ENCODE data around the gene PACRG.

DNA sequence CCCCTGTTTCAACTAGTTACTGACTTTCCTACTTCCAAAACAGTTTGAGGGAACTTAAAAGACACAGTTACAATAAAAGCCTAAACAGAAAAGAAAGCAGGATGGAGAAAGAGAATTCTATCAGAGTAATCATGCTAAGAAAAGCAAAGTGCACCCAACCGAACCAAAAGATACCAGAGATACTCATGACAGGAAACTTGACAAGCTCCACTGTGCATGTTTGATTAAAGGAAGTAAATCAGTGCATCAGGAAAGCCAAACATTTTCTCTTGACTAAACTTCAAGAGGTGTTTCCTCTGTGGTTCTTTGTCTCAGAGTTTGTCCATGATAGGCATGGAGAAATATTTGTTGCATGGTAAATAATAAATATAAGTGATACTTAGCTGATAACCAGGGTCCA, 138.9 kb downstream of the PACRG start:
- TF ChIP-seq POLR2AphosphoS5 (IDR thresholded peaks at IDR 0.05; ENCODE audit: low read depth, low read length) (no peak), POLR2A (IDR thresholded peaks at IDR 0.05; ENCODE audit: control extremely low read depth in 1 of 2, low read depth in 2 of 2, low read length in 2 of 2) (no peak), JUND (IDR thresholded peaks at IDR 0.05; ENCODE audit: low read length) (no peak)
- TF ChIP-seq, protein P1, sequence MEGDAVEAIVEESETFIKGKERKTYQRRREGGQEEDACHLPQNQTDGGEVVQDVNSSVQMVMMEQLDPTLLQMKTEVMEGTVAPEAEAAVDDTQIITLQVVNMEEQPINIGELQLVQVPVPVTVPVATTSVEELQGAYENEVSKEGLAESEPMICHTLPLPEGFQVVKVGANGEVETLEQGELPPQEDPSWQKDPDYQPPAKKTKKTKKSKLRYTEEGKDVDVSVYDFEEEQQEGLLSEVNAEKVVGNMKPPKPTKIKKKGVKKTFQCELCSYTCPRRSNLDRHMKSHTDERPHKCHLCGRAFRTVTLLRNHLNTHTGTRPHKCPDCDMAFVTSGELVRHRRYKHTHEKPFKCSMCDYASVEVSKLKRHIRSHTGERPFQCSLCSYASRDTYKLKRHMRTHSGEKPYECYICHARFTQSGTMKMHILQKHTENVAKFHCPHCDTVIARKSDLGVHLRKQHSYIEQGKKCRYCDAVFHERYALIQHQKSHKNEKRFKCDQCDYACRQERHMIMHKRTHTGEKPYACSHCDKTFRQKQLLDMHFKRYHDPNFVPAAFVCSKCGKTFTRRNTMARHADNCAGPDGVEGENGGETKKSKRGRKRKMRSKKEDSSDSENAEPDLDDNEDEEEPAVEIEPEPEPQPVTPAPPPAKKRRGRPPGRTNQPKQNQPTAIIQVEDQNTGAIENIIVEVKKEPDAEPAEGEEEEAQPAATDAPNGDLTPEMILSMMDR (IDR thresholded peaks at IDR 0.05; ENCODE audit: control extremely low read depth in 1 of 3, insufficient read depth in 1 of 3, low read depth in 1 of 3, low read length in 3 of 3): no peak
- TF ChIP-seq, protein P2, sequence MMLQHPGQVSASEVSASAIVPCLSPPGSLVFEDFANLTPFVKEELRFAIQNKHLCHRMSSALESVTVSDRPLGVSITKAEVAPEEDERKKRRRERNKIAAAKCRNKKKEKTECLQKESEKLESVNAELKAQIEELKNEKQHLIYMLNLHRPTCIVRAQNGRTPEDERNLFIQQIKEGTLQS (IDR thresholded peaks at IDR 0.05; ENCODE audit: insufficient read depth, low read depth, low read length): no peak
